ENCODE results near the gene SPOCK2.

SPOCK2 gene

GRCh38 chr10:72058989-72059842 is 29.1 kb downstream of the SPOCK2 start:
- no peak overlapping the region for H3K4me3 ChIP-seq (ENCODE audit: low read length)
- no peaks in the 10 kb centered on the region for H3K9me3 ChIP-seq (ENCODE audit: control insufficient read depth, low read length)
- peak; percentile 37 for DNase-seq (ENCODE audit: low read depth)
- H3K9ac ChIP-seq (ENCODE audit: low read length), result no peak overlapping the region
- peaks cover 17% of the 10 kb centered on the region for H3K27me3 ChIP-seq (replicated peaks; ENCODE audit: control insufficient read depth, insufficient read depth, low read length)
- no peaks in the 10 kb centered on the region for H3K36me3 ChIP-seq (ENCODE audit: control insufficient read depth, insufficient read depth, low read length, severe bottlenecking)
- no peaks in the 10 kb centered on the region for H3K4me1 ChIP-seq (ENCODE audit: control insufficient read depth, insufficient read depth, low read length)

GRCh38 chr10:72058347-72058898 is 29.9 kb downstream of the SPOCK2 start:
- DNase-seq (ENCODE audit: low read depth), result no peak
- Histone ChIP-seq H3K4me3 (ENCODE audit: low read length) (no peak overlapping the region), H3K9me3 (ENCODE audit: control insufficient read depth, low read length) (no peaks in the 10 kb centered on the region), H3K36me3 (ENCODE audit: control insufficient read depth, insufficient read depth, low read length, severe bottlenecking) (no peaks in the 10 kb centered on the region), H3K9ac (ENCODE audit: low read length) (no peak overlapping the region), H3K4me1 (ENCODE audit: control insufficient read depth, insufficient read depth, low read length) (no peaks in the 10 kb centered on the region), H3K27me3 (replicated peaks; ENCODE audit: control insufficient read depth, insufficient read depth, low read length) (peaks cover 17% of the 10 kb centered on the region)

GRCh38 chr10:72056932-72057751 is 31.2 kb downstream of the SPOCK2 start:
- H3K9ac ChIP-seq (ENCODE audit: low read length), result no peak overlapping the region
- no peak for DNase-seq (ENCODE audit: low read depth)
- H3K4me3 ChIP-seq (ENCODE audit: low read length), result no peak overlapping the region
- peaks cover 17% of the 10 kb centered on the region for H3K27me3 ChIP-seq (replicated peaks; ENCODE audit: control insufficient read depth, insufficient read depth, low read length)
- H3K36me3 ChIP-seq (ENCODE audit: control insufficient read depth, insufficient read depth, low read length, severe bottlenecking), result no peaks in the 10 kb centered on the region
- no peaks in the 10 kb centered on the region for H3K4me1 ChIP-seq (ENCODE audit: control insufficient read depth, insufficient read depth, low read length)
- no peaks in the 10 kb centered on the region for H3K9me3 ChIP-seq (ENCODE audit: control insufficient read depth, low read length)

GRCh38 chr10:72056113-72056512 is 32.2 kb downstream of the SPOCK2 start:
- Histone ChIP-seq H3K36me3 (ENCODE audit: control insufficient read depth, insufficient read depth, low read length, severe bottlenecking) (no peaks in the 10 kb centered on the region), H3K9ac (ENCODE audit: low read length) (no peak overlapping the region), H3K9me3 (ENCODE audit: control insufficient read depth, low read length) (no peaks in the 10 kb centered on the region), H3K4me3 (ENCODE audit: low read length) (no peak overlapping the region), H3K4me1 (ENCODE audit: control insufficient read depth, insufficient read depth, low read length) (no peaks in the 10 kb centered on the region), H3K27me3 (replicated peaks; ENCODE audit: control insufficient read depth, insufficient read depth, low read length) (peaks cover 17% of the 10 kb centered on the region)
- DNase-seq (ENCODE audit: low read depth), result no peak

GRCh38 chr10:72053690-72054089 is 34.7 kb downstream of the SPOCK2 start:
- Histone ChIP-seq H3K36me3 (ENCODE audit: control insufficient read depth, insufficient read depth, low read length, severe bottlenecking) (no peaks in the 10 kb centered on the region), H3K4me1 (ENCODE audit: control insufficient read depth, insufficient read depth, low read length) (peaks cover 9% of the 10 kb centered on the region), H3K27me3 (replicated peaks; ENCODE audit: control insufficient read depth, insufficient read depth, low read length) (peaks cover 8% of the 10 kb centered on the region), H3K9ac (ENCODE audit: low read length) (no peak overlapping the region), H3K4me3 (ENCODE audit: low read length) (no peak overlapping the region), H3K9me3 (ENCODE audit: control insufficient read depth, low read length) (no peaks in the 10 kb centered on the region)
- DNase-seq (ENCODE audit: low read depth), result no peak

GRCh38 chr10:72050873-72051272 is 37.5 kb downstream of the SPOCK2 start:
- H3K9ac ChIP-seq (ENCODE audit: low read length), result no peak overlapping the region
- peaks cover 12% of the 10 kb centered on the region for H3K4me1 ChIP-seq (ENCODE audit: control insufficient read depth, insufficient read depth, low read length)
- H3K36me3 ChIP-seq (ENCODE audit: control insufficient read depth, insufficient read depth, low read length, severe bottlenecking), result no peaks in the 10 kb centered on the region
- H3K4me3 ChIP-seq (ENCODE audit: low read length), result no peak overlapping the region
- H3K27me3 ChIP-seq (replicated peaks; ENCODE audit: control insufficient read depth, insufficient read depth, low read length), result peaks cover 3% of the 10 kb centered on the region
- DNase-seq (ENCODE audit: low read depth), result no peak
- H3K9me3 ChIP-seq (ENCODE audit: control insufficient read depth, low read length), result peaks cover 6% of the 10 kb centered on the region

GRCh38 chr10:72049969-72050781 is 38.2 kb downstream of the SPOCK2 start:
- Histone ChIP-seq H3K4me1 (ENCODE audit: control insufficient read depth, insufficient read depth, low read length) (peaks cover 12% of the 10 kb centered on the region), H3K4me3 (ENCODE audit: low read length) (no peak overlapping the region), H3K9ac (ENCODE audit: low read length) (no peak overlapping the region), H3K9me3 (ENCODE audit: control insufficient read depth, low read length) (peaks cover 6% of the 10 kb centered on the region), H3K27me3 (replicated peaks; ENCODE audit: control insufficient read depth, insufficient read depth, low read length) (peaks cover 3% of the 10 kb centered on the region), H3K36me3 (ENCODE audit: control insufficient read depth, insufficient read depth, low read length, severe bottlenecking) (no peaks in the 10 kb centered on the region)
- peak; percentile 46 for DNase-seq (ENCODE audit: low read depth)

GRCh38 chr10:72049472-72049871 is 38.9 kb downstream of the SPOCK2 start:
- Histone ChIP-seq H3K9ac (ENCODE audit: low read length) (no peak overlapping the region), H3K4me1 (ENCODE audit: control insufficient read depth, insufficient read depth, low read length) (peaks cover 12% of the 10 kb centered on the region), H3K4me3 (ENCODE audit: low read length) (no peak overlapping the region), H3K36me3 (ENCODE audit: control insufficient read depth, insufficient read depth, low read length, severe bottlenecking) (no peaks in the 10 kb centered on the region), H3K27me3 (replicated peaks; ENCODE audit: control insufficient read depth, insufficient read depth, low read length) (no peaks in the 10 kb centered on the region), H3K9me3 (ENCODE audit: control insufficient read depth, low read length) (peaks cover 6% of the 10 kb centered on the region)
- DNase-seq (ENCODE audit: low read depth), result no peak

- H3K36me3 ChIP-seq (ENCODE audit: control insufficient read depth, insufficient read depth, low read length, severe bottlenecking), result no peaks in the 10 kb centered on the region
- peak; percentile 96 for DNase-seq (ENCODE audit: low read depth)
- no peak overlapping the region for H3K9ac ChIP-seq (ENCODE audit: low read length)
- peaks cover 12% of the 10 kb centered on the region for H3K4me1 ChIP-seq (ENCODE audit: control insufficient read depth, insufficient read depth, low read length)
- H3K27me3 ChIP-seq (replicated peaks; ENCODE audit: control insufficient read depth, insufficient read depth, low read length), result no peaks in the 10 kb centered on the region
- H3K9me3 ChIP-seq (ENCODE audit: control insufficient read depth, low read length), result peaks cover 6% of the 10 kb centered on the region
- no peak overlapping the region for H3K4me3 ChIP-seq (ENCODE audit: low read length)
These were observed 39.8 kb downstream of the SPOCK2 start for GRCh38 chr10:72048450-72049124.

GRCh38 chr10:72045586-72045985 is 42.8 kb downstream of the SPOCK2 start:
- Histone ChIP-seq H3K36me3 (ENCODE audit: control insufficient read depth, insufficient read depth, low read length, severe bottlenecking) (no peaks in the 10 kb centered on the region), H3K4me1 (ENCODE audit: control insufficient read depth, insufficient read depth, low read length) (peaks cover 26% of the 10 kb centered on the region), H3K4me3 (ENCODE audit: low read length) (no peak overlapping the region), H3K9ac (ENCODE audit: low read length) (no peak overlapping the region), H3K27me3 (replicated peaks; ENCODE audit: control insufficient read depth, insufficient read depth, low read length) (no peaks in the 10 kb centered on the region), H3K9me3 (ENCODE audit: control insufficient read depth, low read length) (peaks cover 6% of the 10 kb centered on the region)
- no peak for DNase-seq (ENCODE audit: low read depth)

Data from adipocyte (in vitro differentiated cells).